Measurements from ENCODE around the gene AUTS2.

GRCh38 chr7:70371652-70372051 is 773.4 kb downstream of the AUTS2 start:
- TF ChIP-seq, protein P1, sequence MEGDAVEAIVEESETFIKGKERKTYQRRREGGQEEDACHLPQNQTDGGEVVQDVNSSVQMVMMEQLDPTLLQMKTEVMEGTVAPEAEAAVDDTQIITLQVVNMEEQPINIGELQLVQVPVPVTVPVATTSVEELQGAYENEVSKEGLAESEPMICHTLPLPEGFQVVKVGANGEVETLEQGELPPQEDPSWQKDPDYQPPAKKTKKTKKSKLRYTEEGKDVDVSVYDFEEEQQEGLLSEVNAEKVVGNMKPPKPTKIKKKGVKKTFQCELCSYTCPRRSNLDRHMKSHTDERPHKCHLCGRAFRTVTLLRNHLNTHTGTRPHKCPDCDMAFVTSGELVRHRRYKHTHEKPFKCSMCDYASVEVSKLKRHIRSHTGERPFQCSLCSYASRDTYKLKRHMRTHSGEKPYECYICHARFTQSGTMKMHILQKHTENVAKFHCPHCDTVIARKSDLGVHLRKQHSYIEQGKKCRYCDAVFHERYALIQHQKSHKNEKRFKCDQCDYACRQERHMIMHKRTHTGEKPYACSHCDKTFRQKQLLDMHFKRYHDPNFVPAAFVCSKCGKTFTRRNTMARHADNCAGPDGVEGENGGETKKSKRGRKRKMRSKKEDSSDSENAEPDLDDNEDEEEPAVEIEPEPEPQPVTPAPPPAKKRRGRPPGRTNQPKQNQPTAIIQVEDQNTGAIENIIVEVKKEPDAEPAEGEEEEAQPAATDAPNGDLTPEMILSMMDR (conservative IDR thresholded peaks at IDR 0.05; ENCODE audit: low read depth, low read length), result no peak
- no peak for TF ChIP-seq EZH2 (IDR thresholded peaks at IDR 0.05; ENCODE audit: borderline replicate concordance, low read depth, low read length, poor library complexity, severe bottlenecking)

Data from A673 (cell line).